HG03139 (cell line): ENCODE results near the gene TARBP1.
A peak's percentile ranks its signal among the peaks of the same experiment; 100 is the strongest.
"Not testable (repeated sequence)": the region's sequence is repeated elsewhere in the genome, so short reads cannot be mapped to it uniquely, and the experiment has no call there.

Experiments
- ATAC-seq: cut with Tn5 transposase; IDR thresholded peaks from one replicate; pipeline ENCODE4 v1.9.1; 2021; ENCODE audit not compliant: unreplicated experiment

Gene TARBP1

DNA sequence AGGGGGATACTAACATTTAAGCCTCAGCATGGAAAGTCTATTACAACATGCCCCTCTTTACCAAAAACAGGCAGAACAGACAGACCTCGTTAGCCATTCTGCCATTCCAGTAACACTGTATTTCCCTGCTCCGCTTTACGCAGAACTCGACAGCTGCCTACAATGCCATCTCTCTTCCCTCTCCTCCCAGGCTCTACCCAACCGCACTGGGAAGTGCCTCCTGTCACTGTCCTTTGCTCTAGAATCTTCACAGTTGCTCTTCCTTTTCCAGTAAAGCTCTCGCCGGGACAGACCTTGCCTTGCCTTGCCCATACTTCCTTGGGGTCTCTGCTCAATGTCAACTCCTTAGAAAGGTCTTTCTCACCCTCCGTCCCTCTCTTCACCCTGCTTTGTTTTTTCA, 82.9 kb downstream of the TARBP1 start:
- ATAC-seq, result no peak

DNA sequence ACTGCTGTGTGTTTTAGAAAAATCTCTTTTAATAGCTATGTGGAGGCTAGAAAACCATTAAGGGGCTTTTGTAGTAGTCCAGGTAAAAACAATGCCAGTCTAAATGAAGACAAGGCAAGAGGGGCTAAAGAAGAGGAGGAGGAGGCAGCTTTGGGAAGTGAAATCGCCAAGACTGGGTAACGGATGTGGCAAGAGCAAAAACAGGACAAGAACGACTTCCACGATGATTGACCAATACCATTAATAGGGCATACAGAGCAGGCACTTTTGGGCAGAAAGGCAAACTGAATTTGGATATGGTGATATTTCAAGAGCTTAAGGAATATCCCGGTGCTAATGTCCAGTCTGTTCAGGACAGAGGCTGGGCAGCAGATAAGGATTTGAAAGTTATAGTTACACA, 83.7 kb downstream of the TARBP1 start:
- ATAC-seq, result no peak

GRCh38 chr1:234393190-234393589, 85.8 kb downstream of the TARBP1 start:
- ATAC-seq, result no peak

GRCh38 chr1:234388094-234388493, 90.9 kb downstream of the TARBP1 start:
- no peak for ATAC-seq

GRCh38 chr1:234386122-234386521, 92.9 kb downstream of the TARBP1 start:
- no peak for ATAC-seq

DNA sequence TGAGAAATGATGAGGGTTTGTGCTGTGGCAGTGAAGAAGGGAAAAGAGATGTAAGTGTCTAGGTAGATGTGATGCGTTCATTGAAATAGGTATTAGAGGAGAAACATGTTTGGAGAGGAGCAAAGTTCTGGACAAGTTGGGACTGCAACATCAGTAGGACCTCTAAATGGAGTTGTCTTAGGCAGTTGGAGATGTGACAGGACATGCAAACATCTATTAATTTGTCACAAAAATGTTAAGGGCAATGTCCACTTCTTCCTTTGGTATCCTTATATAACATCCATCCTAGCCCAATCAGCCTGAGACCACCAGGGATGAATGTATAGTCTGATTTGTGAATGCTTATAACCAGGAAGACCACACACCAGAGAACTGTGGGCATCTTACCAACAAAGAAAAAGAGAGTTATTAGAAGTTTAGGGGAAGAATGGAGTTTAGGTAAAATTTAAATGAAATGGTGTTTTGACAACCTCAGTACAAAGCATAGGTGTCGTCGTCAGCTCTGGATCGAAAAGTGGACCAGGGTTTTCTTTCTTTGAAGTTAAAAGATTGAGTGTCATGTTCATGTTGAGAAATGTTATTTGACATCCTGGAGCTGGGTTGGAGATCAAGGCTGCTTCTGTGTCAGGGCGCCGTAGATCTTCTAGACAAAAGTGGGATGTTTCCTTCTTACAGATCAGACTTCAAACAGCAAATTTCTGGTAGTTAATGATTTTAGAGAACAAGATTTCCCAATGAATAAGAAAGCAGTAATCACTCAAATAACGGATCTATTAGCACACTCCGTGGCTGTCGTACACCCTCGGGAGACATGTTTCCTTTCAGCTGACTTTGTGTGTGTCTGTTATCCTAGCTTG, 97.1 kb downstream of the TARBP1 start:
- ATAC-seq, result no peak

DNA sequence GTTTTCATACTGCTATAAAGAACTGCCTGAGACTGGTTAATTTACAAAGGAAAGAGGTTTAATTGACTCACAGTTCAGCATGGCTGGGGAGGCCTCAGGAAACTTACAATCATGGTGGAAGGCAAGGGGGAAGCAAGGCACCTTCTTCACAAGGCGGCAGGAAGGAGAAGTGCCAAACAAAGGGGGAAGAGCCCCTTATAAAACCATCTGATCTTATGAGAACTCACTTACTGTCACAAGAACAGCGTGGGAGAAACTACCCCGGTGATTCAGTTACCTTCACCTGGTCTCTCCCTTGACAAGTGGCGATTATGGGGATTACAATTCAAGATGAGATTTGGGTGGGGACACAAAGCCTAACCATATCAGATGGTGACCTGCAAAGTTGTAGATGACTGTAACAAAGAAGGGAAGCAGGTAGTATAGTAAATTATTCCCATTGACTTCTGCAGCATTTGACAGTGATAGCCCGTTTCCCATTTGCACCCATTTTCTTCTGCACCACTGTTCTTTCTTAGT, 99.3 kb downstream of the TARBP1 start:
- ATAC-seq, result not testable (repeated sequence)

DNA sequence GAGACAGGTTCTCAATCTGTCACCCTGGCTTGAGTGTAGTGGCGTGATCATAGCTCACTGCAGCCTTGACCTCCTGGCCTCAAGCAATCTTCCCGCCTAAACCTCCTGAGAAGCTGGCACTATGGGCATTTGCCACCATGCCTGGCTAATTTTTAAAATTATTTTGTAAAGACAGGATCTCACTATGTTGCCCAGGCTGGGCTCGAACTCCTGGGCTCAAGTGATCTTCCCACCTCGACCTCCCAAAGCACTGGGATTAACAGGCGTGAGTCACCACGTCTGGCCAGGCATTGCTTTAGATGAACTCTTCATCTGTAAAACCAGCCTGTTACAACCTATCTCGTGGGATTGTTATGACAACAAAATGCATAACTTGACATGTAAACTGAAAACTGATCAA, 103.3 kb downstream of the TARBP1 start:
- no peak for ATAC-seq

DNA sequence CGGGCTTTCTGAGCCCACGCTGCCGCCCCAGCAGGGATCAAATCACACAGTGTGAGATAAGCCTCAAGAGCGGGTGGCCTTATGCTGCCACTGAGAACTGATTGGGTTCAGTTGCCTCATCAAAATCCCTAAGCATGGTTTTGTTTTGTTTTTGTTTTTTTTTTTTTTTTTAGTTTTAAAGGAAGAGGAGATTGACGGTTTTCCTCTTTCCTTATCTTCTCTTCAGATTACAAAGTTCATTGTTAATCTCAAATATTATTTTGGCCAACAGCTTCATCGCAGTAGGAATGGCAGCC, 105.1 kb downstream of the TARBP1 start:
- ATAC-seq, result peak; percentile 12

DNA sequence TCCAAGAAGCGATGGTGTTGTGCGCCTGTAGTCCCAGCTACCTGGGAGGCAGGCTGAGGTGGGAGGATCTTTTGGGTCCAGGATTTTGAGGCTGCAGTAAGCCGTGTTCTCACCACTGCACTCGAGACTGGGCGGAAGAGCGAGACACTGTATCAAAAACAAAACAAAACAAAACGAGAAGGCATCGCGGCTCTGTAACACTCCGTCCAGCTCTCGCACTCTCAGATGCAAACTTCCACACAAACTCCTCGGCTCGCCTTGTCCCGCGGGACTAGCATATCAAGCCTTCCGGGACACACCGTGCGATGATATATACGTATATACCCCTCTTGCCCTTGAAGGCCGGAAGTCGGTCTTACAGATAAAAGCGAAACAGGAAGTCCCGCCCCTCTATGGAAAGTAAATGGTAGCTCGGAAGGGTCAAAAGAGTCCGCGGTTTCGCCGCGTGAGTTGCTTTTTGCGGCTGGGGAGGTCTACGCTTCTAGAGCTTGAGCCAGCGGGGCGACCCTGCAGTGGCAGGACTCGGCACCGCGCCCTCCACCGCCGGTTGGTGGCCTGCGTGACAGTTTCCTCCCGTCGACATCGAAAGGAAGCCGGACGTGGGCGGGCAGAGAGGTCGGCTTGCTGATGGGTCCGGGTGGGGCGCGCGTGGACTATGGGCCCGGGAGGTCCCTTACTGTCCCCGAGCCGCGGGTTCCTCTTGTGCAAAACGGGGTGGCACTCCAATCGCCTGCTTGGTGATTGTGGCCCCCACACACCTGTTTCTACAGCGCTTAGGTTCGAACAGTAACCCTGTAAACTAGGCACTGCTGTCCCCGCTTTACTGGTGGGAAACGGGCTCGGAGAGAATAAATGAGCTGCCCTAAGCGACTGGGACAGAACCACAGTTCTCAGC, 105.7 kb downstream of the TARBP1 start, which contains the start of gene COA6:
TSS of gene COA6 (plus strand) at position 393 of the 895 bp plus-strand sequence. CDS start at position 404, 11 bp downstream.
- peak; percentile 91 for ATAC-seq

GRCh38 chr1:234372011-234372757, 106.8 kb downstream of the TARBP1 start:
- no peak for ATAC-seq

- no peak for ATAC-seq
Measured at GRCh38 chr1:234371414-234371813, 107.6 kb downstream of the TARBP1 start.

GRCh38 chr1:234369784-234370183, 109.2 kb downstream of the TARBP1 start:
- ATAC-seq, result no peak

DNA sequence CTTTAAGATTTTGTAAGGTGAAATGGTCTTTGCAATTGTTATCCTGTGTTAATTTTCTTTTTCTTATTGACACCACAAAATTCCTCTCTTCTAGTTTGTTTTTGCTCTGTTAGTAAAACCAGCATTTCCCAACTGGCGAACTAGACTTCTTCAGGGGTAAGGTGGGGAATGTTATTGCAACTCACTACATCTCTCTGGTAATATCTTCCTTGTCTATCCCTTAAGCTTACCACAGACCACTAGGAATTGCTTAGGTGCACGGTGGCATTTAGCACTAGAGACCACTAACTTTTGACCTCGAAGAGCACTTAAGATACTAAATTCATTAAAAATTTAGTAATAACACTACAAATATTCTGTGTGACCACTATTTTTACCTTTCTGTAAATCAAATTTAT, 109.9 kb downstream of the TARBP1 start:
- ATAC-seq, result no peak

DNA sequence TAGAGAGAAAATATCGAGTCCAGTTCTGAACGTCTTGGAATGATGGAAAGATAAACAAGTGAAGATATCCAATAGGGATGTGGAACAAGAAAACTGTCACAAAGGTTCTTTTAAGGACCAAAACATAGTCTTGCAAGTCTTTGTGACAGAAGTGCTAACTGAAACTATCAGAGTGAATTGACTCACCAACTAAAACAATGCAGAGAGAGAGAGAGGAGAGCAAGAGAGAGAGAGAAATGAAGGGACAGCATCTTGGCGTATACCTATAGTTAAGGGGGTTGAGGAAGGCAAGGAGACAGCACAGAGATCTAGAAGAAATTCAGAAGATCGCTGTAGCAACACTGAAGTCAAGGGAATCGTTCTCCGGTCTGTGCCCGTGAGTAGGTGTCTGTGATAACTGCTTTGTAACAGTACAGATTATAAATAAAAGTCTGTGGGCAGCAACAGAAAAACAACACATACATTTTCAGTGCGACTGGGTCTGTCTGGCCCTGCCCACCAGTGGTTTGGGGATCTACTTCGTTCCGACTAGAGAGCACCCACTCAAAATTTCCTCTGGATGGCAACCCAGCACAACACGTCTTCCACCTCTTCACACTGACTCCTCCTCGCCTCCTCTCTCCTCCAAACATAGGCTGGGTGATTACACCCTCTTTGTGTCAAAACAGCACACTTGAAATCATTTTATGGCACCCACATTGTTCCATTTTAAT, 110.5 kb downstream of the TARBP1 start:
- ATAC-seq, result no peak

DNA sequence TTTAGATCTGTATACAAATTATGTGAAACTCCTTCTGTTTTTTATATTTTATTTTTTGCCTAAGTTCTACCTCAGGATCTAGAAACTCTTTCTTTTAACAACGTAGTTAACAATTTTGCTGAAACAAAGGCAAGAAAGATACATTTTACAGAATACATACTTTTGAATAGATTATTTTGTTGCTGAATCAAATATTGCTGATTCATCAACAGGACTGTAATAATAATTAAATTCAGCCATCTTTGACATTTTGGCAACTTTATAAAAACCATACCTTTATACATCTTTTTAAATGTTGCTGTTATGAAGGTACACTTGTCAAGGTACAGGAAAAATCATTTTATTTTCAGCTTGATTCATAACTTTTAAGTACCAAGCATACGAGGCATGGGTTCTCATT, 116.4 kb downstream of the TARBP1 start:
- ATAC-seq, result no peak

- ATAC-seq, result no peak
Measured at GRCh38 chr1:234361102-234361603, 117.8 kb downstream of the TARBP1 start.

DNA sequence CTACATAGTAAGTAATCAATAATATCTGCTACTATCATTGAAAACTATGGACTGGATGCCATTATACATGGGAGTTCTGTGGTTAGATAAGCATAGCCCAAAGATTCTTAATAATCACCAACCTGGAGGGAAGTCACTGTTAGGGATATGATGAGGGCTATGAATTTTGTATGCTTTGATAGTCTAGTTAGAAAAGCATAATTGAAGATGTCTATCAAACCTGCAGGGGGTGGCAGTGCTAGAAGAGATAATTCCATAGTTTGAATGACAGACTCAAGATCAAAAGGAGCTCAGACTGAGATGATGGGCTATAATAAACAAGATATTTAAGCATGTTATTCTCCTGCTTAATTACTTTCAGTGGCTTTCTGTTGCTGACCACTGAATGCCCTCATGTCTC, 121.1 kb downstream of the TARBP1 start:
- ATAC-seq, result no peak

DNA sequence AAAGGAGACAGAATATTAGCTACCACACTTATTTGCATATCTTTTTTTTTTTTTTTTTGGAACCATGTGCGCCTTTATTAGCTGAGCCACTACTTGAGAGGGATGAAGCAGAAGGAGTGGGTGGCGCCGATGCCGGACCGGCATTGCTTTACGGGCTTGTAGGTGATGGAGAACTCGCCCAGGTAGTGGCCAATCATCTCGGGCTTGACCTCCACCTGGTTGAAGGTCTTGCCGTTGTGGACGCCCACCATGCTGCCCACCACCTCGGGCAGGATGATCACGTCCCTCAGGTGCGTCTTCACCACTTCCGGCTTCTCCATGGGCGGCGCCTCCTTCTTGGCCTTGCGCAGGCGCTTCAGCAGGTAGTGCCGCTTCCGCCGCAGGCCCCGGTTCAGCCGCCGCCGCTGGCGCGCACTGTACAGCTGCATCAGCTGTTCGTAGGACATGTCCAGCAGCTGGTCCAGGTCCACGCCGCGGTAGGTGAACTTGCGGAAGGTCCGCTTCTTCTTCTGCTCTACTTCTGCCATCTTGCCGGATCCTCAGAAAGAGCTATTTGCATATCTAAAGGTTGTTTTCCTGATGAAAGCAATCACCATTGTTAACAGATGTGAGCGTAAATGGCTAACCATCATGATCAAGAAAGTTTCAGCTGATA, 122.2 kb downstream of the TARBP1 start:
- ATAC-seq, result peak; percentile 64
